SK-N-SH (cell line): ENCODE results near the gene SLC35F1. TPM values are rescaled to one million over a fixed set of nuclear protein-coding genes. Genes with fewer than 3 reads are reported as not detected.

Experiments used
- CTCF ChIA-PET: fragments of 300-600, 350-600 bp; formaldehyde crosslinking; extraction: SDS; loops from one replicate; lab custom pipeline; 2021; lab: Yijun Ruan, JAX
- POLR2A ChIA-PET: fragments of 350-600 bp; sonication (Branson Sonifier 250); formaldehyde crosslinking; extraction: SDS; loops from one replicate; lab custom pipeline; 2020; ENCODE audit warnings: antibody characterized with exemption, inconsistent platforms; lab: Yijun Ruan, JAX
- DNase-seq: peaks from one replicate; pipeline ENCODE4 v3.0.0; 2012
- H2AFZ ChIP-seq: fragments of 200-600 bp; sonication (generic); 2 replicates; pipeline ENCODE4 v1.8.1; 2016; ENCODE audit warnings: antibody characterized with exemption, mild to moderate bottlenecking, low read depth
- H3F3A ChIP-seq: fragments of 200-600 bp; sonication (generic); replicated peaks from 2 replicates; pipeline ENCODE3; 2016; ENCODE audit warnings: antibody characterized with exemption, mild to moderate bottlenecking; ENCODE audit not compliant: insufficient read depth
- H3K27ac ChIP-seq, 2 experiments: fragments of 200-500 bp in 1 of 2; fragments of 200-600 bp in 1 of 2; sonication (Bioruptor generic) in 1 of 2; sonication (generic), shearing (Covaris generic) in 1 of 2; 2 replicates each; pipeline versions ENCODE4 v1.5.1 to v1.6.1; 2014 to 2016; ENCODE audit warnings: low read depth in 2 of 2, inconsistent platforms in 1 of 2, low read length in 1 of 2, mild to moderate bottlenecking in 1 of 2, mixed read lengths in 1 of 2
- H3K27me3 ChIP-seq: fragments of 200-600 bp; sonication (generic), shearing (Covaris generic); 2 replicates; pipeline ENCODE4 v1.6.1; 2016; ENCODE audit warnings: mixed run types; ENCODE audit not compliant: insufficient read depth
- H3K36me3 ChIP-seq, 2 experiments: fragments of 200-500 bp in 1 of 2; fragments of 200-600 bp in 1 of 2; sonication (Bioruptor generic) in 1 of 2; sonication (generic) in 1 of 2; replicated peaks in 1 of 2; 2 replicates each; pipeline versions ENCODE3 to v1.5.1; 2014 to 2016; ENCODE audit warnings: low read length in 1 of 2, mild to moderate bottlenecking in 1 of 2; ENCODE audit not compliant: insufficient read depth in 2 of 2, control insufficient read depth in 1 of 2
- H3K4me1 ChIP-seq, 2 experiments: fragments of 200-500 bp in 1 of 2; fragments of 200-600 bp in 1 of 2; sonication (Bioruptor generic) in 1 of 2; sonication (generic), shearing (Covaris generic) in 1 of 2; 2 replicates each; pipeline versions ENCODE4 v1.5.1 to v1.6.1; 2014 to 2016; ENCODE audit warnings: low read depth in 1 of 2, low read length in 1 of 2, mixed run types in 1 of 2; ENCODE audit not compliant: insufficient read depth in 2 of 2, control insufficient read depth in 1 of 2
- H3K4me2 ChIP-seq: fragments of 200-600 bp; sonication (generic), shearing (Covaris generic); 2 replicates; pipeline ENCODE4 v1.6.1; 2017; ENCODE audit warnings: mixed run types
- H3K4me3 ChIP-seq, 2 experiments: fragments of 200-500 bp in 1 of 2; fragments of 200-600 bp in 1 of 2; sonication (Bioruptor generic) in 1 of 2; sonication (generic), shearing (Covaris generic) in 1 of 2; 2 replicates each; pipeline versions ENCODE4 v1.5.1 to v1.8.1; 2014 to 2016; ENCODE audit warnings: low read depth in 2 of 2, inconsistent platforms in 1 of 2, low read length in 1 of 2, mild to moderate bottlenecking in 1 of 2, mixed read lengths in 1 of 2, moderate library complexity in 1 of 2
- H3K79me2 ChIP-seq: fragments of 200-600 bp; sonication (generic); 2 replicates; pipeline ENCODE4 v1.8.1; 2017; ENCODE audit warnings: mild to moderate bottlenecking; ENCODE audit not compliant: insufficient read depth
- H3K9ac ChIP-seq: fragments of 200-600 bp; sonication (generic); 2 replicates; pipeline ENCODE4 v1.6.1; 2017; ENCODE audit warnings: mixed run types
- H3K9me2 ChIP-seq: fragments of 200-600 bp; sonication (generic); 2 replicates; pipeline ENCODE4 v1.6.1; 2017; ENCODE audit warnings: mixed run types
- H3K9me3 ChIP-seq: fragments of 200-600 bp; sonication (generic); 2 replicates; pipeline ENCODE4 v1.6.1; 2017; ENCODE audit warnings: mixed run types, mild to moderate bottlenecking, moderate library complexity
- H4K20me1 ChIP-seq: fragments of 200-600 bp; sonication (generic); 2 replicates; pipeline ENCODE4 v1.6.1; 2017; ENCODE audit warnings: mild to moderate bottlenecking, mixed run types; ENCODE audit not compliant: insufficient read depth
- CTCF ChIP-seq: fragments of 200-600 bp; sonication (generic); IDR thresholded peaks from 2 replicates; pipeline ENCODE4 v1.6.1; 2017; ENCODE audit warnings: antibody characterized with exemption, mild to moderate bottlenecking, moderate library complexity
- EP300 ChIP-seq, 2 experiments: IDR thresholded peaks; 2 replicates each; pipeline versions ENCODE4 v1.4.0 to v1.6.1; 2012; ENCODE audit warnings: borderline replicate concordance in 1 of 2, low read depth in 1 of 2, low read length in 1 of 2
- EZH2phosphoT487 ChIP-seq: fragments of 200-600 bp; sonication (generic); IDR thresholded peaks from 2 replicates; pipeline ENCODE4 v1.6.1; 2017; ENCODE audit warnings: low read depth, mixed run types, mild to moderate bottlenecking, antibody characterized with exemption, moderate library complexity, borderline replicate concordance
- FOSL2 ChIP-seq: IDR thresholded peaks from 2 replicates; pipeline ENCODE4 v1.4.0; 2012; ENCODE audit warnings: low read depth, mild to moderate bottlenecking, moderate library complexity, borderline replicate concordance
- FOXM1 ChIP-seq: IDR thresholded peaks from 2 replicates; pipeline ENCODE4 v1.4.0; 2012; ENCODE audit warnings: low read depth, mild to moderate bottlenecking
- IRF3 ChIP-seq: fragments of 150-350 bp; IDR thresholded peaks from 2 replicates; pipeline ENCODE4 v1.6.1; 2016; ENCODE audit warnings: mild to moderate bottlenecking, low read depth, low read length
- JUND ChIP-seq: IDR thresholded peaks from 2 replicates; pipeline ENCODE4 v1.4.0; 2012
- MXI1 ChIP-seq: IDR thresholded peaks from 2 replicates; pipeline ENCODE4 v1.6.1; 2012; ENCODE audit warnings: mild to moderate bottlenecking, low read depth, low read length, improper control_type of control experiment
- NFIC ChIP-seq: IDR thresholded peaks from 2 replicates; pipeline ENCODE4 v1.4.0; 2012; ENCODE audit warnings: borderline replicate concordance
- POLR2AphosphoS5 ChIP-seq: IDR thresholded peaks from 2 replicates; pipeline ENCODE4 v1.6.1; 2012; ENCODE audit warnings: low read depth, low read length
- RAD21 ChIP-seq: IDR thresholded peaks from 2 replicates; pipeline ENCODE4 v1.6.1; 2012; ENCODE audit warnings: mild to moderate bottlenecking, low read length
- RCOR1 ChIP-seq: fragments of 150-350 bp; IDR thresholded peaks from 2 replicates; pipeline ENCODE4 v1.6.1; 2017; ENCODE audit warnings: antibody characterized with exemption, low read length
- SIN3A ChIP-seq: IDR thresholded peaks from 2 replicates; pipeline ENCODE4 v1.6.1; 2012; ENCODE audit warnings: low read depth, mild to moderate bottlenecking, low read length, moderate library complexity, borderline replicate concordance
- SMC3 ChIP-seq: IDR thresholded peaks from 2 replicates; pipeline ENCODE4 v1.6.1; 2012; ENCODE audit warnings: low read depth, low read length, improper control_type of control experiment
- TAF1 ChIP-seq: IDR thresholded peaks from 2 replicates; pipeline ENCODE4 v1.6.1; 2012; ENCODE audit warnings: low read depth, mild to moderate bottlenecking, low read length, moderate library complexity, borderline replicate concordance
- USF1 ChIP-seq: IDR thresholded peaks from 2 replicates; pipeline ENCODE4 v1.4.0; 2012; ENCODE audit warnings: low read depth, borderline replicate concordance
- ZBTB33 ChIP-seq: IDR thresholded peaks from 2 replicates; pipeline ENCODE4 v1.4.0; 2012; ENCODE audit warnings: low read depth, borderline replicate concordance
- WGBS: methylation state at CpG from one replicate; pipeline ENCODE4 v1.1.6; 2017; ENCODE audit warnings: low lambda C conversion rate; 5-methylcytosine and 5-hydroxymethylcytosine counted together
- polyA plus RNA-seq, 3 experiments: library from polyadenylated mRNA; depleted of rRNA; stranded (reverse); fragments of >200 nt; gene quantifications; 2 replicates each; pipeline ENCODE4 v1.2.3, GENCODE V29; 2012

SLC35F1 gene
- polyA plus RNA-seq, 1 of the 3 experiments (the other 2 are of a cell fraction), result under 0.01 TPM

- ChIA-PET POLR2A (no interaction called here), CTCF (no interaction called here)
- Histone ChIP-seq H3K4me1 (no peaks in the 10 kb centered on the region), H3K27me3 (no peaks in the 10 kb centered on the region), H3K4me2 (no peak overlapping the region), H3F3A (no peaks in the 10 kb centered on the region), H3K9me3 (no peaks in the 10 kb centered on the region), H3K27ac (no peak overlapping the region), H3K36me3 (no peaks in the 10 kb centered on the region), H3K9ac (no peak overlapping the region), H3K79me2 (no peaks in the 10 kb centered on the region), H3K9me2 (no peaks in the 10 kb centered on the region), H3K4me3 (no peak overlapping the region), H4K20me1 (no peaks in the 10 kb centered on the region), H2AFZ (no peak overlapping the region)
- no peak for DNase-seq
- 4% methylated on average over 1 of the region's 1 CpG for WGBS
- TF ChIP-seq RAD21 (no peak), FOXM1 (no peak), IRF3 (no peak), NFIC (no peak), POLR2AphosphoS5 (no peak), RCOR1 (no peak), MXI1 (no peak), TAF1 (no peak), FOSL2 (no peak), USF1 (no peak), SMC3 (no peak), EP300 (IDR thresholded peaks at IDR 0.05; ENCODE audit: borderline replicate concordance in 1 of 2, low read depth in 1 of 2, low read length in 1 of 2) (no peak), ZBTB33 (no peak), EZH2phosphoT487 (no peak)
Measured at GRCh38 chr6:118101220-118101619, 194.2 kb downstream of the SLC35F1 start.

GRCh38 chr6:118101831-118102345 lies 194.8 kb downstream of the SLC35F1 start:
- Histone ChIP-seq H3K4me3 (no peak overlapping the region), H3K9me2 (no peaks in the 10 kb centered on the region), H3K4me2 (no peak overlapping the region), H4K20me1 (no peaks in the 10 kb centered on the region), H3K9ac (no peak overlapping the region), H3K27ac (no peak overlapping the region), H3K9me3 (no peaks in the 10 kb centered on the region), H3K27me3 (no peaks in the 10 kb centered on the region)
- DNase-seq, result no peak
- TF ChIP-seq SMC3, result no peak
- TF ChIP-seq JUND, result no peak
- TF ChIP-seq SIN3A, result no peak
- no peak for TF ChIP-seq CTCF
- TF ChIP-seq, all 33 proteins: peak for 0
- Histone ChIP-seq H2AFZ (no peak overlapping the region), H3K79me2 (no peaks in the 10 kb centered on the region), H3F3A (no peaks in the 10 kb centered on the region), H3K36me3 (no peaks in the 10 kb centered on the region), H3K4me1 (no peaks in the 10 kb centered on the region)
- WGBS, result 0% methylated on average over 4 of the region's 4 CpGs
- ChIA-PET POLR2A (no interaction called here), CTCF (no interaction called here)
